Endothelial cell of umbilical vein (primary cell): ENCODE data around the gene ZNF804B. TPM values are rescaled to one million over a fixed set of nuclear protein-coding genes. Genes with fewer than 3 reads are reported as not detected.

Source experiments
- BruUV-seq: library from RNA; stranded (reverse); fragments of 400-500 nt; replicated peaks from 2 replicates; lab custom pipeline; 2021; lab: Mats Ljungman, UMichigan
- CTCF ChIA-PET: fragments of 300-600, 350-600 bp; sonication (Branson Sonifier 250); formaldehyde crosslinking; loops from one replicate; lab custom pipeline; 2021; ENCODE audit warnings: antibody characterized with exemption, inconsistent platforms; lab: Charles Lee
- POLR2A ChIA-PET: fragments of 300-600, 350-600 bp; sonication (Branson Sonifier 250); formaldehyde crosslinking; loops from one replicate; lab custom pipeline; 2021; ENCODE audit warnings: antibody characterized with exemption, inconsistent platforms; lab: Charles Lee
- DNase-seq: peaks from one replicate; pipeline ENCODE4 v3.0.0-alpha.2; 2011; ENCODE audit warnings: low read depth, low spot score
- FAIRE-seq: peaks from 2 replicates; lab custom pipeline; 2011; peaks lifted over from hg19 to GRCh38; lab: Jason Lieb, UNC
- H2AFZ ChIP-seq: 2 replicates; pipeline ENCODE4 v1.6.0; 2012; ENCODE audit warnings: low read depth, low read length, control low read depth, inconsistent platforms
- H3K27ac ChIP-seq: 2 replicates; pipeline ENCODE4 v1.5.1; 2011; ENCODE audit warnings: low read depth, mild to moderate bottlenecking, control low read depth, low read length, moderate library complexity; ENCODE audit not compliant: insufficient read depth
- H3K27me3 ChIP-seq, 2 experiments: 2 replicates each; pipeline versions ENCODE4 v1.6.0 to v1.6.1; 2011; ENCODE audit warnings: low read length in 2 of 2, mixed read lengths in 1 of 2; ENCODE audit not compliant: control insufficient read depth in 2 of 2, insufficient read depth in 2 of 2
- H3K36me3 ChIP-seq, 2 experiments: 2 replicates in 1 of 2; 3 replicates in 1 of 2; pipeline ENCODE4 v1.5.1; 2011; ENCODE audit warnings: low read length in 2 of 2, mild to moderate bottlenecking in 1 of 2, moderate library complexity in 1 of 2; ENCODE audit not compliant: control insufficient read depth in 2 of 2, insufficient read depth in 2 of 2; ENCODE audit errors: extremely low read depth in 1 of 2
- H3K4me1 ChIP-seq: 3 replicates; pipeline ENCODE4 v1.5.1; 2011; ENCODE audit warnings: mild to moderate bottlenecking, low read length; ENCODE audit not compliant: control insufficient read depth, insufficient read depth; ENCODE audit errors: extremely low read depth
- H3K4me2 ChIP-seq: 2 replicates; pipeline ENCODE4 v1.6.1; 2011; ENCODE audit warnings: low read length, control low read depth, mixed read lengths; ENCODE audit not compliant: insufficient read depth
- H3K4me3 ChIP-seq, 3 experiments: fragments of 200-600 bp in 1 of 3; sonication (generic), shearing (Covaris generic) in 1 of 3; replicated peaks in 1 of 3; 2 replicates each; pipeline ENCODE4 v1.5.1; 2011 to 2016; ENCODE audit warnings: control low read depth in 3 of 3, low read length in 3 of 3, mild to moderate bottlenecking in 2 of 3, inconsistent platforms in 1 of 3, low read depth in 1 of 3, moderate library complexity in 1 of 3; ENCODE audit not compliant: insufficient read depth in 1 of 3
- H3K79me2 ChIP-seq: 2 replicates; pipeline ENCODE4 v1.6.0; 2012; ENCODE audit warnings: low read length, inconsistent platforms; ENCODE audit not compliant: control insufficient read depth, insufficient read depth
- H3K9ac ChIP-seq: replicated peaks from 2 replicates; pipeline ENCODE3; 2011; ENCODE audit warnings: low read length, control low read depth; ENCODE audit not compliant: insufficient read depth; ENCODE audit errors: extremely low read depth
- H3K9me1 ChIP-seq: replicated peaks from 3 replicates; pipeline ENCODE4 v1.6.0; 2011; ENCODE audit warnings: mild to moderate bottlenecking, low read length; ENCODE audit not compliant: control insufficient read depth, insufficient read depth; ENCODE audit errors: extremely low read depth
- H3K9me3 ChIP-seq: replicated peaks from 2 replicates; pipeline ENCODE4 v1.5.1; 2012; ENCODE audit warnings: low read length, inconsistent platforms; ENCODE audit not compliant: control insufficient read depth, insufficient read depth
- H4K20me1 ChIP-seq: replicated peaks from 2 replicates; pipeline ENCODE3; 2011; ENCODE audit warnings: mild to moderate bottlenecking, low read length; ENCODE audit not compliant: control insufficient read depth, insufficient read depth; ENCODE audit errors: extremely low read depth
- EZH2 ChIP-seq: IDR thresholded peaks from 2 replicates; pipeline ENCODE4 v1.6.1; 2012; ENCODE audit warnings: borderline replicate concordance, low read depth, mild to moderate bottlenecking, moderate library complexity, low read length, inconsistent platforms; ENCODE audit not compliant: severe bottlenecking
- FOS ChIP-seq: IDR thresholded peaks from 2 replicates; pipeline ENCODE4 v1.6.1; 2011; ENCODE audit warnings: mild to moderate bottlenecking, low read length, moderate library complexity, borderline replicate concordance; ENCODE audit not compliant: insufficient read depth
- GATA2 ChIP-seq: IDR thresholded peaks from 2 replicates; pipeline ENCODE4 v1.7.0; 2011; ENCODE audit warnings: low read depth, mild to moderate bottlenecking, moderate library complexity, mixed read lengths, low read length; ENCODE audit not compliant: insufficient read length, insufficient read depth
- JUN ChIP-seq: IDR thresholded peaks from 2 replicates; pipeline ENCODE4 v1.6.1; 2011; ENCODE audit warnings: borderline replicate concordance, low read depth; ENCODE audit not compliant: insufficient read length, insufficient read depth
- MYC ChIP-seq: IDR thresholded peaks from one replicate; pipeline ENCODE4 v1.6.1; 2011; ENCODE audit warnings: mild to moderate bottlenecking, low read depth, low read length
- POLR2A ChIP-seq: IDR thresholded peaks from 2 replicates; pipeline ENCODE4 v1.6.1; 2012; ENCODE audit warnings: low read depth, mild to moderate bottlenecking, control low read depth, low read length
- POLR2AphosphoS5 ChIP-seq: IDR thresholded peaks from 2 replicates; pipeline ENCODE4 v1.6.1; 2012; ENCODE audit warnings: low read depth, mild to moderate bottlenecking, control low read depth, low read length, moderate library complexity; ENCODE audit not compliant: insufficient read depth
- dilution Hi-C: fragments of 300-500 bp; cut with MboI; formaldehyde crosslinking; loops from one replicate; pipeline ENCODE4 v1.15.0; 2019; ENCODE audit warnings: low sequenced_read_pairs; ENCODE audit not compliant: extremely low pct_ligation_motif_present
- intact Hi-C: fragments of 100-400 bp; cut with micrococcal nuclease; formaldehyde crosslinking; loops from one replicate; pipeline ENCODE4 v1.10.0; 2022
- polyA plus RNA-seq, 4 experiments: library from polyadenylated mRNA; depleted of rRNA in 3 of 4; stranded (reverse) in 3 of 4; unstranded in 1 of 4; fragments of >200 nt; gene quantifications; 2 replicates each; pipeline versions ENCODE4 v1.2.1 to v1.2.3, GENCODE V29; 2011 to 2012; ENCODE audit warnings: missing spikeins in 1 of 4
- total RNA-seq: library from RNA; stranded (reverse); gene quantifications from 2 replicates; pipeline ENCODE4 v1.2.3, GENCODE V29; 2021
- TF ChIP-seq, protein P1 (sequence below), 2 donors: IDR thresholded peaks; 1 replicate in 1 of 2; 2 replicates in 1 of 2; pipeline ENCODE4 v1.5.1; 2011; ENCODE audit warnings: low read length in 2 of 2, mild to moderate bottlenecking in 2 of 2, moderate library complexity in 2 of 2, control low read depth in 1 of 2, inconsistent platforms in 1 of 2, low read depth in 1 of 2; ENCODE audit not compliant: insufficient read depth in 1 of 2; ENCODE audit errors: extremely low read depth in 1 of 2
- TF ChIP-seq, protein P2 (sequence below): IDR thresholded peaks from 2 replicates; pipeline ENCODE4 v1.6.1; 2011; ENCODE audit not compliant: insufficient read depth, insufficient read length

Gene ZNF804B
- total and polyA plus RNA-seq, 2 donors (not counting 3 experiments of a cell fraction or from before 2014, with no cell fraction given) = not detected

DNA sequence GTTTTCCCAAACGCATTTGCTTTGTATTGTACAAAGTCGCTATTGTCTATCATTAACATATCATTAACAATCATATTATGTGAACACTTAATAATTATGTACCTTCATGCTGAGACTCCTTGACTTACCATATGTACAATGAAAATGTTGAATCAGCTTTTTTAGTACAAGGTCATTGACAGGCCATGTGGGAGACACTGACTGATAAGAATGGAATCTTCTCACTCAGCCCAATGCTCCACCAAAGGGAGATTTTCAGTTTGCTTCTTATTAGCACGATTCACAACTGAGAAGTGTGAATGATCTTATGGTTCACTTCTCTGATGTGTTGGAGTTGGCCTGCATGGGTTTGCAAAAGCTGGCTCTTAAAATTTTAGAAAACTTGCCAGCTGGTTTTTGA lies 289.5 kb downstream of the ZNF804B start:
- Histone ChIP-seq H3K4me2 (no peak overlapping the region), H3K9ac (no peak overlapping the region), H3K4me1 (no peaks in the 10 kb centered on the region), H3K27me3 (no peaks in the 10 kb centered on the region), H3K4me3 (no peak overlapping the region), H3K9me3 (no peaks in the 10 kb centered on the region), H3K27ac (no peak overlapping the region), H3K9me1 (no peaks in the 10 kb centered on the region), H4K20me1 (no peaks in the 10 kb centered on the region), H3K36me3 (no peaks in the 10 kb centered on the region), H2AFZ (no peak overlapping the region), H3K79me2 (no peaks in the 10 kb centered on the region)
- TF ChIP-seq FOS (no peak), POLR2AphosphoS5 (no peak)
- ChIA-PET POLR2A (no interaction called here), CTCF (no interaction called here)
- DNase-seq (no peak), FAIRE-seq (no peak)
- BruUV-seq = no TSS peak
- intact Hi-C loops = no loop called here
- dilution Hi-C loops = no loop called here

DNA sequence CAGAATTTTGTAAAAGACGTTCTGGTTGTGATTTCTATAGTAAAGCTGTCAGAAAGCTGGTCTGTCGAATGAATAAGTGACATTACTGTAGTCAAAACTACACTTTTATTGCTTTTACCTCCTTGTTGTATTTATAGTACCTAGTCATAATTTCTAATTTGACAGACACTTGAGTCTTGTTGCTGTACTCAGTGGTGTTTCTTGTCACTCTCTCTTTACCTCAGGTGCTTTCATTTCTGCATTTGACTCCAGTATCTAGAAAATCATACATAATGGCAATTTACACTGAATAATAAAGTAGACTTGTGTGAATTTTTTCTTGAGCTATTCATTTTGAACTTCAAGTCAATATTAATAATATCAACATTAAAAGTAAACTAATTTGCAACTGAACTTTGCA lies 293.6 kb downstream of the ZNF804B start:
- Histone ChIP-seq H3K36me3 (no peaks in the 10 kb centered on the region), H3K4me1 (no peaks in the 10 kb centered on the region), H3K9ac (no peak overlapping the region), H2AFZ (no peak overlapping the region), H3K27ac (no peak overlapping the region), H3K27me3 (no peaks in the 10 kb centered on the region), H3K79me2 (no peaks in the 10 kb centered on the region), H3K9me1 (no peaks in the 10 kb centered on the region), H3K9me3 (no peaks in the 10 kb centered on the region), H3K4me2 (no peak overlapping the region), H4K20me1 (no peaks in the 10 kb centered on the region), H3K4me3 (no peak overlapping the region)
- DNase-seq (no peak), FAIRE-seq (no peak)
- TF ChIP-seq JUN = no peak
- TF ChIP-seq POLR2AphosphoS5 = no peak
- no peak for TF ChIP-seq GATA2
- TF ChIP-seq, protein P1, sequence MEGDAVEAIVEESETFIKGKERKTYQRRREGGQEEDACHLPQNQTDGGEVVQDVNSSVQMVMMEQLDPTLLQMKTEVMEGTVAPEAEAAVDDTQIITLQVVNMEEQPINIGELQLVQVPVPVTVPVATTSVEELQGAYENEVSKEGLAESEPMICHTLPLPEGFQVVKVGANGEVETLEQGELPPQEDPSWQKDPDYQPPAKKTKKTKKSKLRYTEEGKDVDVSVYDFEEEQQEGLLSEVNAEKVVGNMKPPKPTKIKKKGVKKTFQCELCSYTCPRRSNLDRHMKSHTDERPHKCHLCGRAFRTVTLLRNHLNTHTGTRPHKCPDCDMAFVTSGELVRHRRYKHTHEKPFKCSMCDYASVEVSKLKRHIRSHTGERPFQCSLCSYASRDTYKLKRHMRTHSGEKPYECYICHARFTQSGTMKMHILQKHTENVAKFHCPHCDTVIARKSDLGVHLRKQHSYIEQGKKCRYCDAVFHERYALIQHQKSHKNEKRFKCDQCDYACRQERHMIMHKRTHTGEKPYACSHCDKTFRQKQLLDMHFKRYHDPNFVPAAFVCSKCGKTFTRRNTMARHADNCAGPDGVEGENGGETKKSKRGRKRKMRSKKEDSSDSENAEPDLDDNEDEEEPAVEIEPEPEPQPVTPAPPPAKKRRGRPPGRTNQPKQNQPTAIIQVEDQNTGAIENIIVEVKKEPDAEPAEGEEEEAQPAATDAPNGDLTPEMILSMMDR (IDR thresholded peaks at IDR 0.05; ENCODE audit: extremely low read depth in 1 of 2, insufficient read depth in 1 of 2, low read depth in 1 of 2, low read length in 2 of 2) = no peak
- no peak for TF ChIP-seq MYC
- no peak for TF ChIP-seq POLR2A
- TF ChIP-seq, protein P2, sequence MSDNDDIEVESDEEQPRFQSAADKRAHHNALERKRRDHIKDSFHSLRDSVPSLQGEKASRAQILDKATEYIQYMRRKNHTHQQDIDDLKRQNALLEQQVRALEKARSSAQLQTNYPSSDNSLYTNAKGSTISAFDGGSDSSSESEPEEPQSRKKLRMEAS = no peak
- TF ChIP-seq FOS = no peak
- no peak for TF ChIP-seq EZH2
- dilution Hi-C loops (no loop called here), intact Hi-C loops (no loop called here)
- BruUV-seq = no TSS peak
- ChIA-PET CTCF (no interaction called here), POLR2A (no interaction called here)
